Hepatocyte (in vitro differentiated cells): ENCODE measurements around the gene FILIP1L. TPM values are rescaled to one million over a fixed set of nuclear protein-coding genes. Genes with fewer than 3 reads are reported as not detected.

ENCODE experiments used
- DNase-seq: peaks from one replicate; pipeline ENCODE4 v3.0.0-alpha.2; 2016; ENCODE audit warnings: low spot score
- H2AFZ ChIP-seq: fragments of 200-600 bp; sonication (generic); 2 replicates; pipeline ENCODE4 v1.6.0; 2016; ENCODE audit warnings: antibody characterized with exemption, mild to moderate bottlenecking
- H3K27ac ChIP-seq: fragments of 200-600 bp; sonication (generic); 2 replicates; pipeline ENCODE4 v1.5.1; 2016; ENCODE audit warnings: mild to moderate bottlenecking
- H3K27me3 ChIP-seq: fragments of 200-600 bp; sonication (generic); 2 replicates; pipeline ENCODE4 v1.6.1; 2016
- H3K36me3 ChIP-seq: fragments of 200-600 bp; sonication (generic); replicated peaks from 2 replicates; pipeline ENCODE4 v1.5.1; 2016; ENCODE audit warnings: low read depth; ENCODE audit not compliant: insufficient read depth
- H3K4me1 ChIP-seq: fragments of 200-600 bp; sonication (generic); 2 replicates; pipeline ENCODE4 v1.5.1; 2016; ENCODE audit warnings: mild to moderate bottlenecking, moderate library complexity; ENCODE audit not compliant: insufficient read depth
- H3K4me2 ChIP-seq: fragments of 200-600 bp; sonication (generic); 2 replicates; pipeline ENCODE4 v1.6.0; 2016
- H3K4me3 ChIP-seq: fragments of 200-600 bp; sonication (generic); 2 replicates; pipeline ENCODE4 v1.5.1; 2016; ENCODE audit warnings: mild to moderate bottlenecking
- H3K79me2 ChIP-seq: fragments of 200-600 bp; sonication (generic); 2 replicates; pipeline ENCODE4 v1.6.0; 2017; ENCODE audit warnings: mild to moderate bottlenecking
- H3K9me2 ChIP-seq: fragments of 200-600 bp; sonication (generic); replicated peaks from 2 replicates; pipeline ENCODE4 v1.6.0; 2017; ENCODE audit warnings: mild to moderate bottlenecking; ENCODE audit not compliant: insufficient read depth
- H3K9me3 ChIP-seq: fragments of 200-600 bp; sonication (generic); 2 replicates; pipeline ENCODE4 v1.5.1; 2016; ENCODE audit warnings: low read depth, mild to moderate bottlenecking
- H4K20me1 ChIP-seq: fragments of 200-600 bp; sonication (generic); 2 replicates; pipeline ENCODE4 v1.6.0; 2016; ENCODE audit warnings: mild to moderate bottlenecking; ENCODE audit not compliant: insufficient read depth, poor library complexity, severe bottlenecking
- EZH2 ChIP-seq: fragments of 200-600 bp; sonication (generic); IDR thresholded peaks from 2 replicates; pipeline ENCODE4 v1.6.1; 2016; ENCODE audit warnings: antibody characterized with exemption, mild to moderate bottlenecking, borderline replicate concordance
- EZH2phosphoT487 ChIP-seq: fragments of 200-600 bp; sonication (generic); IDR thresholded peaks from one replicate; pipeline ENCODE4 v1.6.1; 2018; ENCODE audit warnings: antibody characterized with exemption, mild to moderate bottlenecking, low read depth, moderate library complexity; ENCODE audit not compliant: unreplicated experiment, severe bottlenecking
- WGBS: methylation state at CpG from one replicate; pipeline ENCODE4 v1.1.6; 2016; ENCODE audit warnings: low lambda C conversion rate; ENCODE audit errors: missing lambda C conversion rate; 5-methylcytosine and 5-hydroxymethylcytosine counted together
- polyA plus RNA-seq: library from polyadenylated mRNA; unstranded; fragments of >200 nt; fragmentation: Nextera tagmentation; extraction: Ambion mirVana; gene quantifications from 2 replicates; pipeline ENCODE4 v1.2.1, GENCODE V29; 2016
- total RNA-seq: library from RNA; depleted of rRNA; stranded (reverse); fragments of >200 nt; gene quantifications from 2 replicates; pipeline ENCODE4 v1.2.3, GENCODE V29; 2014
- TF ChIP-seq, protein P1 (sequence below): fragments of 200-600 bp; sonication (generic); IDR thresholded peaks from 2 replicates; pipeline ENCODE4 v1.5.1; 2016; ENCODE audit warnings: antibody characterized with exemption, mild to moderate bottlenecking; ENCODE audit not compliant: poor library complexity

FILIP1L gene
- total and polyA plus RNA-seq, 2 experiments from 2014 or later, result 48.2 to 49.4 TPM

DNA sequence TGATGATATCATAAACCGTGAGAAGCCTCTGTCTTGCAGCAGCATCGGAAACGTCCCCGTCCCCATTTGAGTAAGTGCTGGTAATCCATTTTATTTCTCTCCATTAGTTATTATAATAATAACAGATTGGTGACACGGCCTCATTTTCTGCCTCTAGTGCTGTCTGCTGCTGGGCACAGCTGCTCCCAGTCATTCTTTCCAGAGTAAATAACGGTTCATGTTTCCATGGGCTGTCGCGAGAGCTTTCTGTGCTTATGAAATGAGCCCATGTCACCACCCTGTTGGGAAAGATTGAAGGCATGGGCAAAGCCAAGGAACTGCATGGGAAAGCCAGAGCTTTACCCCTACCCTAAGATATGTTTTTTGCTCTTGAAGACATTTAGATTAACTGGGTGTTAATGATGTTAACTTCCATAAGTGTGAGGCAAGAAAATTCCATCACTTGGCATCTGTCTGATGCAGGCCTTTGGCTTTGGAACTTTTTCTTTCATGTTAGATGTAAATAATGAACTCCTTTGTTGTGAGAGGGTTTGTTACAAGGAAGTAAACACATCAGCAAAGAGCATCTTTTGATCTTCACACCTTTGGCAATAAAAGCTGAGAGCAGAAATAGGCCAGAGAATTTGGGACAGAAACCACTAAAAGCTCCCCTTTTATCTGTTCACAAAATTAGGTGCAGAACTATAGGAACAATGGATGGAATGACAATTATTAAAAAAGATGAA lies 141.8 kb downstream of the FILIP1L start:
- no peak overlapping the region for H3K4me3 ChIP-seq
- no peaks in the 10 kb centered on the region for H3K4me1 ChIP-seq
- no peak overlapping the region for H3K4me2 ChIP-seq
- H3K9me3 ChIP-seq, result no peaks in the 10 kb centered on the region
- H3K9me2 ChIP-seq, result no peaks in the 10 kb centered on the region
- H3K27me3 ChIP-seq, result no peaks in the 10 kb centered on the region
- H2AFZ ChIP-seq, result no peak overlapping the region
- H3K36me3 ChIP-seq, result no peaks in the 10 kb centered on the region
- 84% methylated on average over 8 of the region's 8 CpGs for WGBS
- H4K20me1 ChIP-seq, result no peaks in the 10 kb centered on the region
- no peaks in the 10 kb centered on the region for H3K79me2 ChIP-seq
- DNase-seq, result no peak
- no peak overlapping the region for H3K27ac ChIP-seq
- TF ChIP-seq, protein P1, sequence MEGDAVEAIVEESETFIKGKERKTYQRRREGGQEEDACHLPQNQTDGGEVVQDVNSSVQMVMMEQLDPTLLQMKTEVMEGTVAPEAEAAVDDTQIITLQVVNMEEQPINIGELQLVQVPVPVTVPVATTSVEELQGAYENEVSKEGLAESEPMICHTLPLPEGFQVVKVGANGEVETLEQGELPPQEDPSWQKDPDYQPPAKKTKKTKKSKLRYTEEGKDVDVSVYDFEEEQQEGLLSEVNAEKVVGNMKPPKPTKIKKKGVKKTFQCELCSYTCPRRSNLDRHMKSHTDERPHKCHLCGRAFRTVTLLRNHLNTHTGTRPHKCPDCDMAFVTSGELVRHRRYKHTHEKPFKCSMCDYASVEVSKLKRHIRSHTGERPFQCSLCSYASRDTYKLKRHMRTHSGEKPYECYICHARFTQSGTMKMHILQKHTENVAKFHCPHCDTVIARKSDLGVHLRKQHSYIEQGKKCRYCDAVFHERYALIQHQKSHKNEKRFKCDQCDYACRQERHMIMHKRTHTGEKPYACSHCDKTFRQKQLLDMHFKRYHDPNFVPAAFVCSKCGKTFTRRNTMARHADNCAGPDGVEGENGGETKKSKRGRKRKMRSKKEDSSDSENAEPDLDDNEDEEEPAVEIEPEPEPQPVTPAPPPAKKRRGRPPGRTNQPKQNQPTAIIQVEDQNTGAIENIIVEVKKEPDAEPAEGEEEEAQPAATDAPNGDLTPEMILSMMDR, result no peak
- TF ChIP-seq EZH2 (no peak), EZH2phosphoT487 (no peak)

DNA sequence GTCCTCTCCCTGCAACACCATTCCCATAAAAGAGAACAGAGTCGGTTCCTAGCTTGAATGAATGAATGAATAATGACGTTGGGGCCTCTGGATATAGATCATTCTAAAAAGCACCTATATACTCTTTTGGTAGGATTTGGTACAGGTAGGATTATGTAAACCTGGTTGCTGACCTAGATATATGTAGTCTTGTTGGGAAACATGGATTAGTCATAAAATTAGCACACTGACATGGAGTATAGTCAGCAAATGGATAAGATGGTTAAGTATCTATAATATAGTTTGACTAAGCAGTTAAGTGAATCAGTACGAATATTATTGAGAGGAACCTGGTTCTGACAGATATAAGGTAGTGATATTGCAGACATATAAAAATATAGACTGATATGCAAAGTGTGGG lies 142.5 kb downstream of the FILIP1L start:
- Histone ChIP-seq H3K79me2 (no peaks in the 10 kb centered on the region), H3K9me3 (no peaks in the 10 kb centered on the region), H3K9me2 (no peaks in the 10 kb centered on the region), H3K27ac (no peak overlapping the region), H3K27me3 (no peaks in the 10 kb centered on the region), H3K4me2 (no peak overlapping the region), H3K4me1 (peaks cover 7% of the 10 kb centered on the region), H4K20me1 (no peaks in the 10 kb centered on the region), H3K4me3 (no peak overlapping the region), H2AFZ (no peak overlapping the region), H3K36me3 (no peaks in the 10 kb centered on the region)
- 96% methylated on average over 3 of the region's 3 CpGs for WGBS
- TF ChIP-seq EZH2 (no peak), EZH2phosphoT487 (no peak)
- TF ChIP-seq, protein P1, result no peak
- DNase-seq, result no peak

DNA sequence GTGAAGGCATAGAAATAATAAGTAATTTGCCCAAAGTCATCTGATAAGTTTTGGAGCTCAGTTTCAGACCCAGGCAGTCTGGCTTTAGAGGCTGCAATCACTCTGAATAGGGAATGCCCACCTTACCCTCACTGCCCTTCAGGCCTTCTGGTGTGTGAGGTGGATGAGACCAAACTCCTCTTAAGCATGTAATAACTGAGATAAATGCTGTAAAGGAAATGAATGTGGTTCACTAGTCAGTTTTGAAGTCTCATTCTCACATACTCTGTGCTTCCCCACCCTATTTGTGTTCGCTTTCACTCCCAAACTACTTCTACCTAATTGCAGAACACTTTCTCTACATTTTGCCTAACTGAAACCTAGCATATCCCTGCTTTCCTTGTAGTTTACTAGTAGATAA lies 144.1 kb downstream of the FILIP1L start:
- Histone ChIP-seq H3K9me2 (no peaks in the 10 kb centered on the region), H3K27ac (no peak overlapping the region), H3K4me1 (peaks cover 13% of the 10 kb centered on the region), H3K27me3 (no peaks in the 10 kb centered on the region), H3K4me3 (no peak overlapping the region), H2AFZ (no peak overlapping the region), H3K4me2 (no peak overlapping the region), H3K36me3 (no peaks in the 10 kb centered on the region), H3K9me3 (no peaks in the 10 kb centered on the region), H4K20me1 (no peaks in the 10 kb centered on the region), H3K79me2 (no peaks in the 10 kb centered on the region)
- DNase-seq, result no peak
- TF ChIP-seq EZH2 (no peak), EZH2phosphoT487 (no peak)
- TF ChIP-seq, protein P1, result no peak
- 93% methylated on average over 1 of the region's 1 CpG for WGBS
